ENCODE results near the gene CDC25B. TPM values are rescaled to one million over a fixed set of nuclear protein-coding genes. Genes with fewer than 3 reads are reported as not detected.

CDC25B gene
- total and polyA plus RNA-seq, 2 of the 13 experiments (the other 11 are each of a cell fraction or from before 2014, with no cell fraction given) = 14.5 to 19.4 TPM

GRCh38 chr20:3786126-3786484 lies 10.0 kb upstream of the CDC25B start (continued):
- TF ChIP-seq, protein P1, sequence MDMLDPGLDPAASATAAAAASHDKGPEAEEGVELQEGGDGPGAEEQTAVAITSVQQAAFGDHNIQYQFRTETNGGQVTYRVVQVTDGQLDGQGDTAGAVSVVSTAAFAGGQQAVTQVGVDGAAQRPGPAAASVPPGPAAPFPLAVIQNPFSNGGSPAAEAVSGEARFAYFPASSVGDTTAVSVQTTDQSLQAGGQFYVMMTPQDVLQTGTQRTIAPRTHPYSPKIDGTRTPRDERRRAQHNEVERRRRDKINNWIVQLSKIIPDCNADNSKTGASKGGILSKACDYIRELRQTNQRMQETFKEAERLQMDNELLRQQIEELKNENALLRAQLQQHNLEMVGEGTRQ (IDR thresholded peaks at IDR 0.05; ENCODE audit: low read depth, low read length) = no peak
- TF ChIP-seq, protein P1 (CRISPR knock-in tag; IDR thresholded peaks at IDR 0.05; ENCODE audit: borderline replicate concordance) = no peak
- TF ChIP-seq, protein P2, sequence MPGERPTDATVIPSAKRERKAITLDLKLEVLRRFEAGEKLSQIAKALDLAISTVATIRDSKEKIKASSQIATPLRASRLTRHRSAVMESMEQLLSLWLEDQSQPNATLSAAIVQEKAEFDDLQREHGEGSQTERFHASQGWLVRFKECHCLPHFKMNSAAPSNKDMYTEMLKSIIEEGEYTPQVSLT (CRISPR knock-in tag; IDR thresholded peaks at IDR 0.05; ENCODE audit: borderline replicate concordance, low read depth) = no peak
- TF ChIP-seq MYC (CRISPR knock-in tag; IDR thresholded peaks at IDR 0.05; ENCODE audit: borderline replicate concordance) = no peak
- 0 out of 2 replicates have a peak, but pooled peaks have one; percentile 16 for TF ChIP-seq ZNF547 (CRISPR knock-in tag; IDR thresholded peaks at IDR 0.05)
- no peak for TF ChIP-seq ZNF737 (CRISPR knock-in tag; IDR thresholded peaks at IDR 0.05; ENCODE audit: borderline replicate concordance)
- peak; percentile 70 for TF ChIP-seq TOPORS (CRISPR knock-in tag; IDR thresholded peaks at IDR 0.05)
- peak; percentile 42; the same call in 1 of the 2 replicates for TF ChIP-seq DMAP1 (CRISPR knock-in tag; IDR thresholded peaks at IDR 0.05)
- no peak for TF ChIP-seq ZNF543 (CRISPR knock-in tag; IDR thresholded peaks at IDR 0.05)
- 0 out of 2 replicates have a peak, but pooled peaks have one; percentile 38 for TF ChIP-seq CBX5 (CRISPR knock-in tag; IDR thresholded peaks at IDR 0.05; ENCODE audit: borderline replicate concordance)
- TF ChIP-seq, protein P3, sequence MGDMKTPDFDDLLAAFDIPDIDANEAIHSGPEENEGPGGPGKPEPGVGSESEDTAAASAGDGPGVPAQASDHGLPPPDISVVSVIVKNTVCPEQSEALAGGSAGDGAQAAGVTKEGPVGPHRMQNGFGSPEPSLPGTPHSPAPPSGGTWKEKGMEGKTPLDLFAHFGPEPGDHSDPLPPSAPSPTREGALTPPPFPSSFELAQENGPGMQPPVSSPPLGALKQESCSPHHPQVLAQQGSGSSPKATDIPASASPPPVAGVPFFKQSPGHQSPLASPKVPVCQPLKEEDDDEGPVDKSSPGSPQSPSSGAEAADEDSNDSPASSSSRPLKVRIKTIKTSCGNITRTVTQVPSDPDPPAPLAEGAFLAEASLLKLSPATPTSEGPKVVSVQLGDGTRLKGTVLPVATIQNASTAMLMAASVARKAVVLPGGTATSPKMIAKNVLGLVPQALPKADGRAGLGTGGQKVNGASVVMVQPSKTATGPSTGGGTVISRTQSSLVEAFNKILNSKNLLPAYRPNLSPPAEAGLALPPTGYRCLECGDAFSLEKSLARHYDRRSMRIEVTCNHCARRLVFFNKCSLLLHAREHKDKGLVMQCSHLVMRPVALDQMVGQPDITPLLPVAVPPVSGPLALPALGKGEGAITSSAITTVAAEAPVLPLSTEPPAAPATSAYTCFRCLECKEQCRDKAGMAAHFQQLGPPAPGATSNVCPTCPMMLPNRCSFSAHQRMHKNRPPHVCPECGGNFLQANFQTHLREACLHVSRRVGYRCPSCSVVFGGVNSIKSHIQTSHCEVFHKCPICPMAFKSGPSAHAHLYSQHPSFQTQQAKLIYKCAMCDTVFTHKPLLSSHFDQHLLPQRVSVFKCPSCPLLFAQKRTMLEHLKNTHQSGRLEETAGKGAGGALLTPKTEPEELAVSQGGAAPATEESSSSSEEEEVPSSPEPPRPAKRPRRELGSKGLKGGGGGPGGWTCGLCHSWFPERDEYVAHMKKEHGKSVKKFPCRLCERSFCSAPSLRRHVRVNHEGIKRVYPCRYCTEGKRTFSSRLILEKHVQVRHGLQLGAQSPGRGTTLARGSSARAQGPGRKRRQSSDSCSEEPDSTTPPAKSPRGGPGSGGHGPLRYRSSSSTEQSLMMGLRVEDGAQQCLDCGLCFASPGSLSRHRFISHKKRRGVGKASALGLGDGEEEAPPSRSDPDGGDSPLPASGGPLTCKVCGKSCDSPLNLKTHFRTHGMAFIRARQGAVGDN (CRISPR knock-in tag; IDR thresholded peaks at IDR 0.05) = peak; percentile 62; the same call in 1 of the 2 replicates
- TF ChIP-seq, protein P4, sequence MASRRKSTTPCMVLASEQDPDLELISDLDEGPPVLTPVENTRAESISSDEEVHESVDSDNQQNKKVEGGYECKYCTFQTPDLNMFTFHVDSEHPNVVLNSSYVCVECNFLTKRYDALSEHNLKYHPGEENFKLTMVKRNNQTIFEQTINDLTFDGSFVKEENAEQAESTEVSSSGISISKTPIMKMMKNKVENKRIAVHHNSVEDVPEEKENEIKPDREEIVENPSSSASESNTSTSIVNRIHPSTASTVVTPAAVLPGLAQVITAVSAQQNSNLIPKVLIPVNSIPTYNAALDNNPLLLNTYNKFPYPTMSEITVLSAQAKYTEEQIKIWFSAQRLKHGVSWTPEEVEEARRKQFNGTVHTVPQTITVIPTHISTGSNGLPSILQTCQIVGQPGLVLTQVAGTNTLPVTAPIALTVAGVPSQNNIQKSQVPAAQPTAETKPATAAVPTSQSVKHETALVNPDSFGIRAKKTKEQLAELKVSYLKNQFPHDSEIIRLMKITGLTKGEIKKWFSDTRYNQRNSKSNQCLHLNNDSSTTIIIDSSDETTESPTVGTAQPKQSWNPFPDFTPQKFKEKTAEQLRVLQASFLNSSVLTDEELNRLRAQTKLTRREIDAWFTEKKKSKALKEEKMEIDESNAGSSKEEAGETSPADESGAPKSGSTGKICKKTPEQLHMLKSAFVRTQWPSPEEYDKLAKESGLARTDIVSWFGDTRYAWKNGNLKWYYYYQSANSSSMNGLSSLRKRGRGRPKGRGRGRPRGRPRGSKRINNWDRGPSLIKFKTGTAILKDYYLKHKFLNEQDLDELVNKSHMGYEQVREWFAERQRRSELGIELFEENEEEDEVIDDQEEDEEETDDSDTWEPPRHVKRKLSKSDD (CRISPR knock-in tag; IDR thresholded peaks at IDR 0.05; ENCODE audit: low read depth) = peak; percentile 62; the same call in 1 of the 2 replicates
- TF ChIP-seq IKZF4 (CRISPR knock-in tag; IDR thresholded peaks at IDR 0.05; ENCODE audit: borderline replicate concordance, low read depth, not compliant biosample characterization) = no peak
- TF ChIP-seq, protein P5, sequence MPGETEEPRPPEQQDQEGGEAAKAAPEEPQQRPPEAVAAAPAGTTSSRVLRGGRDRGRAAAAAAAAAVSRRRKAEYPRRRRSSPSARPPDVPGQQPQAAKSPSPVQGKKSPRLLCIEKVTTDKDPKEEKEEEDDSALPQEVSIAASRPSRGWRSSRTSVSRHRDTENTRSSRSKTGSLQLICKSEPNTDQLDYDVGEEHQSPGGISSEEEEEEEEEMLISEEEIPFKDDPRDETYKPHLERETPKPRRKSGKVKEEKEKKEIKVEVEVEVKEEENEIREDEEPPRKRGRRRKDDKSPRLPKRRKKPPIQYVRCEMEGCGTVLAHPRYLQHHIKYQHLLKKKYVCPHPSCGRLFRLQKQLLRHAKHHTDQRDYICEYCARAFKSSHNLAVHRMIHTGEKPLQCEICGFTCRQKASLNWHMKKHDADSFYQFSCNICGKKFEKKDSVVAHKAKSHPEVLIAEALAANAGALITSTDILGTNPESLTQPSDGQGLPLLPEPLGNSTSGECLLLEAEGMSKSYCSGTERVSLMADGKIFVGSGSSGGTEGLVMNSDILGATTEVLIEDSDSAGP (CRISPR knock-in tag; IDR thresholded peaks at IDR 0.05; ENCODE audit: borderline replicate concordance) = 0 out of 2 replicates have a peak, but pooled peaks have one; percentile 1
- TF ChIP-seq NCOA5 (CRISPR knock-in tag; IDR thresholded peaks at IDR 0.05) = no peak
- no peak for TF ChIP-seq ZBTB1 (CRISPR knock-in tag; IDR thresholded peaks at IDR 0.05; ENCODE audit: borderline replicate concordance)
- peak; percentile 45; the same call in 1 of the 2 replicates for TF ChIP-seq ATAD3A (CRISPR knock-in tag; IDR thresholded peaks at IDR 0.05)
- TF ChIP-seq LBX2 (CRISPR knock-in tag; IDR thresholded peaks at IDR 0.05; ENCODE audit: borderline replicate concordance) = peak; percentile 87; the same call in 1 of the 2 replicates

Data from HepG2 (cell line).